ENCODE measurements around the gene GALNT13.

GRCh38 chr2:154381931-154382794 is 510.4 kb downstream of the GALNT13 start:
- TF ChIP-seq, protein P1, sequence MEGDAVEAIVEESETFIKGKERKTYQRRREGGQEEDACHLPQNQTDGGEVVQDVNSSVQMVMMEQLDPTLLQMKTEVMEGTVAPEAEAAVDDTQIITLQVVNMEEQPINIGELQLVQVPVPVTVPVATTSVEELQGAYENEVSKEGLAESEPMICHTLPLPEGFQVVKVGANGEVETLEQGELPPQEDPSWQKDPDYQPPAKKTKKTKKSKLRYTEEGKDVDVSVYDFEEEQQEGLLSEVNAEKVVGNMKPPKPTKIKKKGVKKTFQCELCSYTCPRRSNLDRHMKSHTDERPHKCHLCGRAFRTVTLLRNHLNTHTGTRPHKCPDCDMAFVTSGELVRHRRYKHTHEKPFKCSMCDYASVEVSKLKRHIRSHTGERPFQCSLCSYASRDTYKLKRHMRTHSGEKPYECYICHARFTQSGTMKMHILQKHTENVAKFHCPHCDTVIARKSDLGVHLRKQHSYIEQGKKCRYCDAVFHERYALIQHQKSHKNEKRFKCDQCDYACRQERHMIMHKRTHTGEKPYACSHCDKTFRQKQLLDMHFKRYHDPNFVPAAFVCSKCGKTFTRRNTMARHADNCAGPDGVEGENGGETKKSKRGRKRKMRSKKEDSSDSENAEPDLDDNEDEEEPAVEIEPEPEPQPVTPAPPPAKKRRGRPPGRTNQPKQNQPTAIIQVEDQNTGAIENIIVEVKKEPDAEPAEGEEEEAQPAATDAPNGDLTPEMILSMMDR (IDR thresholded peaks at IDR 0.05), result no peak
- TF ChIP-seq POLR2A (IDR thresholded peaks at IDR 0.05) (no peak), POLR2AphosphoS5 (IDR thresholded peaks at IDR 0.05) (no peak)

Measured in breast epithelium (tissue), 3 donors.